Pulmonary artery endothelial cell (primary cell): ENCODE measurements around the gene PPCDC. TPM values are rescaled to one million over a fixed set of nuclear protein-coding genes. Genes with fewer than 3 reads are reported as not detected.
A peak's percentile ranks its signal among the peaks of the same experiment; 100 is the strongest.

Source experiments
- DNase-seq: peaks from one replicate; pipeline ENCODE4 v3.0.0-alpha.2; 2011; ENCODE audit warnings: low read depth, low spot score
- total RNA-seq: library from RNA; depleted of rRNA; stranded (reverse); fragments of >200 nt; gene quantifications from 2 replicates; pipeline ENCODE4 v1.2.3, GENCODE V29; 2014

PPCDC gene
- total RNA-seq, 1 donor from 2014 or later = 8.4 TPM

DNA sequence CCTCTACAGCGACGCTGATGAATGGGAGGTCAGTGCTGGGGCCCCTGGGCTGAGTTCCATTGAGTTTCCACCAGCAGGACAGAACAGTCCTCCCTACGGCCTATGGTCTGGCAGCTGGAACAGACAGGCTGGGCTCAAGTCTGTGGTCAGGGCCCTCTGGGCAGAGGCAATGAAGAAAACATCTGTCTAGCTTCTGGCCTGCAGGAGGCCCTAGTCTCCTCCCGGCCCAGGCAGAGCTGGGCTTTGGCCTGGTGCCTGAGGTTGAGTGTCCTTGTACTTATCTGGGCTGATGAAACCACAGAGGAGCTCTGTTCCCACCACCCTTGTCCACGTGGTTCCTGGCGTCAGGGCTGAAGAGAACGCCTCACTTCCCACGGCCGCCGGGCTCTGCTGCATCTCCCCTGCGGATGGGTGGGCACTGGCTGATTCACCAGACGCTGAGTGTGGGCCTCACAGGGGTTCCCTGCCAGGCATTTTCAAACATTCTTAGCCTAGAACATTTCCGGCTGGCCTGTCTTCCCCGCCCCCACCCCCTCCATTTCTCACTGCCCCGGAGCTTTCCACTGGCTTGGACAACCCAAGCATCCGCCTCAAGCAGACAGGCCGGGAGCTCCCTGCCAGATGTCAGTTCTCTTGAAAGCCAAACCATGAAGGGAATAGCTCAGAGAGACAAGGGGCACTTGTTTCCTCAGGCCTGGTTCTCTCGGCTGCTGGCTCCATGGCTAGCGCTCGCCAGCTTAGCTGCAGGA is 20.3 kb downstream of the PPCDC start:
- DNase-seq = peak; percentile 94

DNA sequence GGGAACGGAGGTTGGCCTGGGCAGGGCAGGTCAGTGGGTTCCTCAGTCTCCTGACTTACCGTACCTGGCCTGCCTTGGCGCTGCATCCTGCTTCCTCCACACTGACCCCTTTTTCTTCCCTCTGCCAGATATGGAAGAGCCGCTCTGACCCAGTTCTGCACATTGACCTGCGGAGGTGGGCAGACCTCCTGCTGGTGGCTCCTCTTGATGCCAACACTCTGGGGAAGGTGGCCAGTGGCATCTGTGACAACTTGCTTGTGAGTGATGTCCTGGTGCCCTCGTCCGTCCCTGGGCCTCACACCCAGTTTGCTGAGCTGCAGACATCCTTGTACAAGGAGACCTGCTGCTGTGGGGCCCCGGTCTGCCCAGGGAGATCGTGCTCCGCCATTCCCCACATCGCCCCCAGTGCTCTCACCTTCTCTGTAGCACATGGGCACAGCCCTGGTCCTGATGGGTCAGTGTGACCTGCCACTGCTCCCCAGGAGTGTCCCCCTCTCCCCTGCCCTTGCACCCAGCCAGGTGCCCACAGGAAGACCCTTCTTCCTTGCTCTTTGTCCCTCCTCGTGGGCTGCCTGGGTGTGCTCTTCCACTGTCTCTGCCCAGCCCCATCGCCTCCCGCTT is 21.0 kb downstream of the PPCDC start:
- no peak for DNase-seq

DNA sequence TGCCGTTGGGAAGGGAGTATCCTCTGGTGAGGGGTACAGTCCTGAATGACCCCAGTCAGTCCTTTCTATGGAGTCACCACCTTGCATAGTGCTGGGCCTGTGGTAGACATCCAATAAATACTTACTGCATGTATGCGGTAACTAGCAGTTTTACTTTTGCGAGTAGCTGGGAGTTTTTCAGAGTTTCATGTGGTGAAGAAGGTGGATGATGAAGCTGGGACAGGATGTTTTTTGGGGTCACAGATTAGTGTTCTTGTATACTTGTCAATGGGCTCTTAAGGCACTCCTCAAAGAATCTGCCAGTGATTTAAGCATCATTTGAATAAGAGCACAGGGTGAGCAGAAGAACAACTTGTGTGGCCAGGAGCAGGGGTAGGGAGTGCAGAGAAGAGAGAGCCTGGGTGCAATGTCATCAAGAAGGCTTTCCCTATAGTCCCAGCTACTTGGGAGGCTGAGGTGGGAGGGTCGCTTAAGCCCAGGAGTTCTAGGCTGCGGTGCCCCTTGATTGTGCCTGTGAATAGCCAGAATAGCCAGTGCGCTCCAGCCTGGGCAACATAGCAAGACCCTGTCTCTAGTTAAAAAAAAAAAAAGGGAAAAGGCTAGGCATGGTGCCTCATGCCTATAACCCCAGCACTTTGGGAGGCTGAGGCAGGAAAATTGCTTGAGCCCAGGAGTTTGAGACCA is 22.1 kb downstream of the PPCDC start:
- no peak for DNase-seq

GRCh38 chr15:75048394-75048793 is 25.0 kb downstream of the PPCDC start:
- no peak for DNase-seq

- no peak for DNase-seq
Observed at GRCh38 chr15:75049392-75049791, 26.0 kb downstream of the PPCDC start.

DNA sequence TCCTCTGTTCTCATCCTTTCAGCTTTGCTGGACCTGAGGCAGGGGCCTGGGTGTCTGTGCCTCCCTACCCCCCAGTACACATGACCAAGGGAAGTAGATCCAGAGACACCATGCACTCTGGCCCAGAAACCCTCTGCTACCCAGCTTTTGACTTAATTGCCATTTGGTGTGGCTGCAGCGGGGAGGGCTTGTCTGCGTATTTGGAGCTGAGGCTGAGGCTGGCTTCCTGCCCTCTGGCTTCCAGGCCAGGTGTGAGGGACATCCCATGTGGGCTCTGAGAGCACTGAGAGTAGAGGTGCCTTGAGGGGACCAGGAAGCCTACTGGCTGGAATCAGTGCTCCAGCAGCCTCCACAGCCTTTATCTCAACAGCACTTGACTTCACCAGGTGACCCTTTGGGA is 26.9 kb downstream of the PPCDC start:
- DNase-seq = no peak

DNA sequence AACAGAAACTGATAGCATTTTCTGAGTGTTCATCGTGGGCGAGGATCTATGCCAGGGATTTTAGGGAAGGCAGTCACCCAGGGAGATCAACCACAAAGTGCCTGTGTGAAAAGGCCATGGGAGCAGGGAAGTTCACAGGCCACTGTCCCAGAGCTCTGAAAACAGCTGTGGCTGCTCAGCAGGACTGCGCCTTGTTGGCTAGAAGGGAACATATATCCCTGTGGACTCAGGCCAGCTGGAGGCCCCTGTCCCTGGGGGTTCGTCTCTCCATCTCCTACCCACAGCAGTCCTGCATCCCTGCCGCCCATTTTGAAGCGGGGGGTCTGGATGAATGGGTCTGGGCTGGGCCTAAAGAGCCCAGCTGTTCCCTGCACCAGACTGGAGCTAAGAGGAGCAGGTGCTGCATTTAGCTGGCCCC is 27.8 kb downstream of the PPCDC start:
- no peak for DNase-seq

DNA sequence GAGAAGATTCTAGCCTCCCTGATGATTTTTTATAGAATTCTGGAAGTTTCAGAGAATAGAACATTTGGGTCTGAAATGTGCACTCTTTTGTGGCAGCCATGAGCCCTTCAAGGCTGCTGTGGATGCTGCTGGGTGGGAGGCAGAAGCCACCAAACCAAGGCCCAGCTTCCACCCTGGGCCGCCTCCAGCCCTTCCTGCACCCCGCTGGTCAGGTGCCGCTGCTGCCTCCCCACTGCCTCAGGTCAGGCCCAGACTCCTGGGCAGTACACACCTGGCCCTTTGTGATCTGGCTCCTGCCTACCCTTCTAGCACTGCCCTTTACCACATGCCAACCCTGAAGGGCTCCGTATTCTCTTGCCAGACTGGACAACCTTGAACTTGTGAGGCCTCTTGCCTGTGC is 28.3 kb downstream of the PPCDC start:
- DNase-seq = no peak

DNA sequence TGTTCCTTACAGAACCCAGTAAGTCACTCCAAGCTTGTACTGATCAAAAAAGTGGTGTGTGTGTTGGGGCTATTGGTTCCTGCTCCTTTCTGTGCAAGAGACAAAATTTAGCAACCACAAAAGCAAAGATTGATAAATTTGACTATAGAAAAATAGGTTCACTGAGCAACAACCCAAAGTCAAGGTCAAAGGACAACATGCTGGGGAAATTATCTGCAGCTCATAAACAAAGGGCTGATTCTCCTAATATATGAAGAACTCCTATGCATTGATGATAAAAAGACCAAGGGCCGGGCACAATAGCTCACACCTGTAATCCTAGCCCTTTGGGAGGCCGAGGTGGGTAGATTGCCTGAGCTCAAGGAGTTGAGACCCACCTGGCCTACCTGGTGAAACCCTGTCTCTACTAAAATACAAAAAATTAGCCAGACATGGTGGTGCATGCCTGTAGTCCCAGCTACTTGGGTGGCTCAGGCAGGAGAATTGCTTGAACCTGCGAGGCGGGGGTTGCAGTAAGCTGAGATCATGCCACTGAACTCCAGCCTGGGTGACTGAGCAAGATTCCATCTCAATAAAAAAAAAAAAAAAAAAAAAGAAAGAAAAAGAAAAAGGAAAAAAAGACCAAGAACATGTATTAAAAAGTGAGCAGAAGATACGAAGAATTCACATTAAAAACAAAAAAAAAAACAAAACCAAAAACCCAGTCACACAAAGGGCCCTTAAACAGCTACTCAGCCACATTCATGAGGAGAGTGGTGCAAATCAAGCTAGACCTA is 29.8 kb downstream of the PPCDC start:
- no peak for DNase-seq

GRCh38 chr15:75053748-75054125 is 30.3 kb downstream of the PPCDC start:
- DNase-seq = no peak

- DNase-seq = no peak
Observed at GRCh38 chr15:75054172-75054897, 30.9 kb downstream of the PPCDC start.

GRCh38 chr15:75056036-75056435 is 32.6 kb downstream of the PPCDC start:
- DNase-seq = no peak

GRCh38 chr15:75058127-75058905 is 34.9 kb downstream of the PPCDC start:
- no peak for DNase-seq

DNA sequence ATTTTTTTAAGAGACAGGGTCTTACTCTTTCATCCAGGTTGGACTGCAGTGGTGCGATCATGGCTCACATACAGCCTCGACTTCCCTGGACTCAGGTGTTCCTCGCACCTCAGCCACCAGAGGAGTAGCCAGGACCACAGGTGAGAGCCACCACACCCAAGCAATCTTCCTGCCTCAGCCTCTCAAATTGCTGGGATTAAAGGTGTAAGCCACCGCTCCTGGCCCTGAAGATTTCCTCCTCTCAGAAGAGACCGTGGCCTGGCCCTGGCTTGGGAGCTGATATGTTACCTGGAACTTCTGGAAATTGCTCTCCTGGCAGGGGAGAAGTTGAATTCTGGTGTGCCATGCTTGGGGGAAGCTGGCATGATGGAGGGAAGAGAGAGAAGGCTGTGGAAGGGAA is 36.2 kb downstream of the PPCDC start:
- DNase-seq = no peak

GRCh38 chr15:75061272-75061671 is 37.9 kb downstream of the PPCDC start:
- DNase-seq = no peak

GRCh38 chr15:75062706-75063105 is 39.3 kb downstream of the PPCDC start:
- no peak for DNase-seq

DNA sequence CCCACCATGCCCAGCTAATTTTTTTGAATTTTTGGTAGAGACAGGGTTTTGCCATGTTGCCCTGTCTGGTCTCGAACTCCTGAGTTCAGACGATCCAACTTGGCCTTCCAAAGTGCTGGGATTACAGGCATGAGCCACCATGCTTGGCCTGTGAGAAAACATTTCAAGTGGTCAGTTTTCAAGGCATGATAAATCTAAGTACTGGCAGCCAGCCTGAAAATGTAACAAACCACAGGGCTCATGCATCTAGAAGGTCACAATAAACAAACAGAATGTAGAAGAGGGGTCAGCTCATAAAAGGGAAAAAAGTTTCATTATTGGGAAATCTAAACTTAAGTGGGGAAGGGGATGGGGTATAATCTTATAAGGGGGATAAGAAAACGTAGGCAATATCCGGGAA is 39.9 kb downstream of the PPCDC start:
- DNase-seq = no peak

GRCh38 chr15:75063889-75064288 is 40.5 kb downstream of the PPCDC start:
- DNase-seq = no peak

DNA sequence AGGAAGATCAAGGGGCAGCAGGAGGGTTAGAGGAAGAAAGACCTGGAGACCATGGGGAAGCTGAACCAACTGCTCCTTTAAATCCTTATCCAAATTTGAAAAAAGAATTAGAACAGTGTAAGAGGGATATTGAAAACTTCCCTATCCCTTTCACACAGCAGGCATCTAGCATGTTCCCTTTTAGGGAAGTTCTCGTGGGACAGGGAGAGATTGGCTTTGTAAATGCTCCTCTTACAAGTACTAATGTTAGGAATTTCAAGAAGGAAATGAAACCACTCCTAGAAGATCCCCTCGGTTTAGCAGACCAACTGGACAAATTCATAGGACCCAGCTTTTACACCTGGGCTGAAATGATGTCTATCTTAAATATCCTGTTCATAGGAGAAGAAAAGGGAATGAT is 41.5 kb downstream of the PPCDC start:
- DNase-seq = no peak

DNA sequence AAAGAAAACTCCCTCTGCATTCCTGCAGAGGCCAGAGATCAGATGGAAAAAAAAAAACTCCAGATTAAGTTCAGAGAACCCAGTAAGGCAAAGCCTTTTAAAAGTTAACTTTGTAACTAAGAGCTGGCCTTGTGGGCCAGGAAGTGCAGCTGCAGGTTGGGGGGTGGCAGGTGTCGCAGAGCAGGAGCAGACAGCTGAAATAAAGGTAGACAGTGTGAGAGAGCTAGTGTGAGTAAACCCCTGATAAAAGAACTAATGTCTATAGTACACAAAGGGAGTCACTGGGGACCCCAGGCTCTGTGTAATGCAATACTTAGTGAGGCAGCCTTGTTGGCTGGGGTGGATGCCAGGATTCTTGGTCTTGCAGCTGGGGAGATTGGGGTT is 42.1 kb downstream of the PPCDC start:
- no peak for DNase-seq
